Gastrocnemius medialis (tissue), 4 donors: ENCODE measurements around the gene DTNA.

Experiments
- POLR2A ChIP-seq, 2 donors: fragments of 450-650 bp; IDR thresholded peaks; one replicate each; pipeline ENCODE4 v1.6.1; 2017; ENCODE audit warnings: antibody characterized with exemption in 2 of 2, mild to moderate bottlenecking in 2 of 2, moderate library complexity in 2 of 2
- TF ChIP-seq, protein P1 (sequence below), 5 experiments: fragments of 450-650 bp in 3 of 5; fragments of 200-600 bp in 2 of 5; sonication (generic) in 2 of 5; IDR thresholded peaks in 4 of 5; conservative IDR thresholded peaks in 1 of 5; 1 replicate in 4 of 5; 2 replicates in 1 of 5; pipeline ENCODE4 v1.5.1; 2016 to 2019; ENCODE audit warnings: antibody characterized with exemption in 5 of 5, mild to moderate bottlenecking in 3 of 5, moderate library complexity in 3 of 5

DNA sequence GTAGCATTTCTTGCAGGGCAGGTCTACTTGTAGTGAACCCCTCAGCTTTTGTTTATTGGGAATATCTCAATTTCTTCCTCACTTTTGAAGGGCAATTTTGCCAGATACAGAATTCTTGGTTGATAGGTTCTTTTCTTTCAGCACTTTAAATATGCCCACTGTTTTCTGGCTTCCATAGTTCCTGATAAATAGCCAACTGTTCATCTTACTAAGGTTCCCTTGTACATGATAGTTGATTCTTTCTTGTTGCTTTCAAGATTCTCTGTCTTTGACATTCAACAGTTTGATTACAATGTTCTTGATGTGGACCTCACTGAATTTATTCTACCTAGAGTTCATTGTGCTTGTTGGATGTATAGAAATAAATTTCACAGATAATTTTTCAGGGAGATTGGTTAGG lies 183.1 kb downstream of the DTNA start:
- TF ChIP-seq, protein P1, sequence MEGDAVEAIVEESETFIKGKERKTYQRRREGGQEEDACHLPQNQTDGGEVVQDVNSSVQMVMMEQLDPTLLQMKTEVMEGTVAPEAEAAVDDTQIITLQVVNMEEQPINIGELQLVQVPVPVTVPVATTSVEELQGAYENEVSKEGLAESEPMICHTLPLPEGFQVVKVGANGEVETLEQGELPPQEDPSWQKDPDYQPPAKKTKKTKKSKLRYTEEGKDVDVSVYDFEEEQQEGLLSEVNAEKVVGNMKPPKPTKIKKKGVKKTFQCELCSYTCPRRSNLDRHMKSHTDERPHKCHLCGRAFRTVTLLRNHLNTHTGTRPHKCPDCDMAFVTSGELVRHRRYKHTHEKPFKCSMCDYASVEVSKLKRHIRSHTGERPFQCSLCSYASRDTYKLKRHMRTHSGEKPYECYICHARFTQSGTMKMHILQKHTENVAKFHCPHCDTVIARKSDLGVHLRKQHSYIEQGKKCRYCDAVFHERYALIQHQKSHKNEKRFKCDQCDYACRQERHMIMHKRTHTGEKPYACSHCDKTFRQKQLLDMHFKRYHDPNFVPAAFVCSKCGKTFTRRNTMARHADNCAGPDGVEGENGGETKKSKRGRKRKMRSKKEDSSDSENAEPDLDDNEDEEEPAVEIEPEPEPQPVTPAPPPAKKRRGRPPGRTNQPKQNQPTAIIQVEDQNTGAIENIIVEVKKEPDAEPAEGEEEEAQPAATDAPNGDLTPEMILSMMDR (IDR thresholded peaks at IDR 0.05 in 4 of 5, conservative IDR thresholded peaks at IDR 0.05 in 1 of 5) = no peak
- TF ChIP-seq POLR2A (IDR thresholded peaks at IDR 0.05) = no peak
